ENCODE data around the gene HOXA13.

HOXA13 gene

DNA sequence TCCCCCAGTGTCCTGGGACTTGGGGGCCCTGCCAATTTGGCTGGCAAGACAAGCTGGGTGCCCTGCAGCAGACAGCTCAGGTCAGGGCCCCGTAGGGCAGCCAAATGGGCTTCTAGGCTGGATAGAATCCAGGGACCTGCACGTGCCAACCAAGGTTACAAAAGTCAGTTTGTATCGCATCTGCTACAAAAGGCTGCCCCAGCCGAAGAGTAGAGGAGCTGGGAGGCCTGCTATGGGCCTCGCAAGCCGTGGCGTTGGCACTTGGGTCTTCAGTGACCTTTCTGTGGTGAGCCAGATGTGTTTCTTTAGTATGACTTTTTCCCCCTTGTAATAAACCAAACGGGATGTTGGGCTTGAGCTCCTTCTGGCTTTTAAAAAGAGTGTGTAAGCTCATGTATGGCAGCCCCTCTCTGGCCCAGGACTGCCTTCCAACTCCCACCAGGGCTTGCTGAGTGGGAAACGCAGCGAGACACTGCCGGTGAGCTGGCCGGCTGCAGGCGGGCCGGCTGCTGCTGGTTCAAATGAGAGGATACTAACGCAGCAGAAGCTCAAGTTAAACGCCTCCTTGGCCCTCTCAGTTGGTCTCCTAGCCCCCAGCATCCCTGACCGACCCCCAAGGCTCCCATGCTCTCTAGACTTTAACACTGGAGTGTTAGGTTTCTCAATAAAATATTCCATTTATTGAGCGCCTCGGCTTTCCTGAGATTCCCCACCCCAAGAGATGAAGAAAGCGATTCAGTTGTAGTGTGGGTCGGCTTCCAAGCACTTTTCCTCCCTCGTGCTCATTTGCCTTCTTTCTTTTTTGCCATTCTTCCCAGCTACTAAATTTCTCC, 22.7 kb downstream of the HOXA13 start:
- H3F3A ChIP-seq (ENCODE audit: insufficient read depth, low read length), result no peaks in the 10 kb centered on the region
- H3K27ac ChIP-seq (ENCODE audit: low read depth, low read length, poor library complexity, severe bottlenecking), result no peak overlapping the region
- no peak for TF ChIP-seq EZH2 (IDR thresholded peaks at IDR 0.05; ENCODE audit: borderline replicate concordance, low read length)
- TF ChIP-seq, protein P1, sequence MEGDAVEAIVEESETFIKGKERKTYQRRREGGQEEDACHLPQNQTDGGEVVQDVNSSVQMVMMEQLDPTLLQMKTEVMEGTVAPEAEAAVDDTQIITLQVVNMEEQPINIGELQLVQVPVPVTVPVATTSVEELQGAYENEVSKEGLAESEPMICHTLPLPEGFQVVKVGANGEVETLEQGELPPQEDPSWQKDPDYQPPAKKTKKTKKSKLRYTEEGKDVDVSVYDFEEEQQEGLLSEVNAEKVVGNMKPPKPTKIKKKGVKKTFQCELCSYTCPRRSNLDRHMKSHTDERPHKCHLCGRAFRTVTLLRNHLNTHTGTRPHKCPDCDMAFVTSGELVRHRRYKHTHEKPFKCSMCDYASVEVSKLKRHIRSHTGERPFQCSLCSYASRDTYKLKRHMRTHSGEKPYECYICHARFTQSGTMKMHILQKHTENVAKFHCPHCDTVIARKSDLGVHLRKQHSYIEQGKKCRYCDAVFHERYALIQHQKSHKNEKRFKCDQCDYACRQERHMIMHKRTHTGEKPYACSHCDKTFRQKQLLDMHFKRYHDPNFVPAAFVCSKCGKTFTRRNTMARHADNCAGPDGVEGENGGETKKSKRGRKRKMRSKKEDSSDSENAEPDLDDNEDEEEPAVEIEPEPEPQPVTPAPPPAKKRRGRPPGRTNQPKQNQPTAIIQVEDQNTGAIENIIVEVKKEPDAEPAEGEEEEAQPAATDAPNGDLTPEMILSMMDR (IDR thresholded peaks at IDR 0.05; ENCODE audit: low read length), result no peak
- no peak overlapping the region for H3K4me3 ChIP-seq (ENCODE audit: low read depth, low read length, poor library complexity, severe bottlenecking)
- no peaks in the 10 kb centered on the region for H3K9me2 ChIP-seq (ENCODE audit: low read depth, low read length)
- no peaks in the 10 kb centered on the region for H3K36me3 ChIP-seq (ENCODE audit: insufficient read depth, low read length)
- no peaks in the 10 kb centered on the region for H3K79me2 ChIP-seq (ENCODE audit: insufficient read depth, low read length)
- H4K20me1 ChIP-seq (ENCODE audit: insufficient read depth, low read length), result no peaks in the 10 kb centered on the region
- peaks cover 16% of the 10 kb centered on the region for H3K4me1 ChIP-seq (ENCODE audit: insufficient read depth, low read length, severe bottlenecking)
- no peaks in the 10 kb centered on the region for H3K9me3 ChIP-seq (ENCODE audit: low read length)
- H3K9ac ChIP-seq (ENCODE audit: low read length), result no peak overlapping the region
- peaks cover 9% of the 10 kb centered on the region; the same call in 1 of the 2 replicates for H3K27me3 ChIP-seq (ENCODE audit: insufficient read depth, low read length)
- no peak overlapping the region for H2AFZ ChIP-seq (ENCODE audit: low read length)
- H3K4me2 ChIP-seq (ENCODE audit: low read length), result no peak overlapping the region

DNA sequence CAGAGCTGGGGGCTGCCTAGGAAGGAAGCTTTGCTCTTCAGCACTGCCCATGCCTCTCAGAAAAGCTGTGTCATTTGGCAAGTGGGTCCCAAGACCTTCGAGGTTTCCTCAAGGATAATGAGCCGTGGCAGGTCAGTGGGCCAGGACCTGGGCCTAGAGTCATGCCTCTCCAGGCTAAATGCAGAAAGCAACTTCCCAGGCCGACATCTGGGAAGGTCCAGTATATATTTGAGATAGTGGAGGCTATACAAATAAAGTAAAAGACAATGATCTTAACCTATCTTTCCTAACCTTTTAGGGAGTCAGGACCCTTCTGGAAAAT, 23.4 kb downstream of the HOXA13 start:
- no peaks in the 10 kb centered on the region for H4K20me1 ChIP-seq (ENCODE audit: insufficient read depth, low read length)
- H3K27ac ChIP-seq (ENCODE audit: low read depth, low read length, poor library complexity, severe bottlenecking), result no peak overlapping the region
- H3K9me2 ChIP-seq (ENCODE audit: low read depth, low read length), result no peaks in the 10 kb centered on the region
- no peaks in the 10 kb centered on the region for H3F3A ChIP-seq (ENCODE audit: insufficient read depth, low read length)
- H3K9me3 ChIP-seq (ENCODE audit: low read length), result no peaks in the 10 kb centered on the region
- H3K27me3 ChIP-seq (ENCODE audit: insufficient read depth, low read length), result peaks cover 9% of the 10 kb centered on the region; the same call in 1 of the 2 replicates
- no peak for TF ChIP-seq EZH2 (IDR thresholded peaks at IDR 0.05; ENCODE audit: borderline replicate concordance, low read length)
- TF ChIP-seq, protein P1 (IDR thresholded peaks at IDR 0.05; ENCODE audit: low read length), result no peak
- H3K36me3 ChIP-seq (ENCODE audit: insufficient read depth, low read length), result no peaks in the 10 kb centered on the region
- H3K4me3 ChIP-seq (ENCODE audit: low read depth, low read length, poor library complexity, severe bottlenecking), result no peak overlapping the region
- H2AFZ ChIP-seq (ENCODE audit: low read length), result no peak overlapping the region
- H3K79me2 ChIP-seq (ENCODE audit: insufficient read depth, low read length), result no peaks in the 10 kb centered on the region
- H3K4me2 ChIP-seq (ENCODE audit: low read length), result no peak overlapping the region
- no peak overlapping the region for H3K9ac ChIP-seq (ENCODE audit: low read length)
- H3K4me1 ChIP-seq (ENCODE audit: insufficient read depth, low read length, severe bottlenecking), result peaks cover 16% of the 10 kb centered on the region

DNA sequence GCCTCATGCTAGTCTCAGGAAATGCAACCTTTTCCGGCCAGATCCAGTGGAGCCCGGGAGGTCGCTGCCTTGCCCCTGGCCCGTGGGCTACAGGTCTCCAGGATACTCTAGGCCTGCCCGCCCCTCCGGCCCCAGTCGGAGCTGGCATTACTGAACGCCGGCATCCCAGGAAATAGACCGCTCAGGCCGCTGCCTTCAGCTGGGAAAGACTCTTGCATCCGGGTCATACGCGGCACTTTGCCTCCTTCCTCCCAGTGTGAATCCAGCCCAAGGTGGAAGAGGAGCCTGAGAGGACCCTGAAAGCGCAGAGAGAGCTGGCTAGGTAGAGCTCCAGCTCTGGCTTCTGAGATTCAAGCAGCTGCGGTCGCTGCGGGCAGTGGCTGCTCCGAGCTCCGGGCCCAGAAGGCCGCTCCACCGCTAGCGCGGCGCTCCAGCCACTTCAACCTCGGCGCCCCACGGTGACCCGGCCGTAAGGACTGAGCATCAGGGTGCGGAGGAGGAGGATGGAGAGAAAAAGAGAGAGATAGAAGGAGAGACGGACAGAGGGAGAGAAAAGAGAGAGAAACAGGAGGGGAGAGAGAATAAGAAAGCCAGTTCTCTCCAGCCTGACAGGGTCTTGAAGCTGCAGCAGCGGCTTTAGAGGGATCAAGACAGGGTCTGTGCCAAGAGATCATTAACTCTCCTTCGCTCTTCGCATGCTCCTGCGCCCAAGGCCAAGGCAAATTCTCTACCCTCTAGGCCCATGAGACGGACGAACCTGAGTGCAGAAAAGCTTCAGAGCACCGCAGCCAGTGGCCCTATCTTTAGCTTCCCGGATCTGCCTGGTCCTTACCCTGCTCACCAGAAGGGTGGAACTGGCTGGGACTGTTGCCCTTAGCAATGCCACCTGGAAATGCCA, 24.0 kb downstream of the HOXA13 start:
- Histone ChIP-seq H4K20me1 (ENCODE audit: insufficient read depth, low read length) (no peaks in the 10 kb centered on the region), H3F3A (ENCODE audit: insufficient read depth, low read length) (no peaks in the 10 kb centered on the region), H3K4me2 (ENCODE audit: low read length) (no peak overlapping the region), H3K36me3 (ENCODE audit: insufficient read depth, low read length) (no peaks in the 10 kb centered on the region), H3K27ac (ENCODE audit: low read depth, low read length, poor library complexity, severe bottlenecking) (no peak overlapping the region), H3K27me3 (ENCODE audit: insufficient read depth, low read length) (peaks cover 9% of the 10 kb centered on the region; the same call in 1 of the 2 replicates), H3K9me2 (ENCODE audit: low read depth, low read length) (no peaks in the 10 kb centered on the region), H2AFZ (ENCODE audit: low read length) (no peak overlapping the region), H3K4me3 (ENCODE audit: low read depth, low read length, poor library complexity, severe bottlenecking) (no peak overlapping the region), H3K9me3 (ENCODE audit: low read length) (no peaks in the 10 kb centered on the region), H3K4me1 (ENCODE audit: insufficient read depth, low read length, severe bottlenecking) (peaks cover 16% of the 10 kb centered on the region), H3K9ac (ENCODE audit: low read length) (no peak overlapping the region), H3K79me2 (ENCODE audit: insufficient read depth, low read length) (no peaks in the 10 kb centered on the region)
- no peak for TF ChIP-seq EZH2 (IDR thresholded peaks at IDR 0.05; ENCODE audit: borderline replicate concordance, low read length)
- TF ChIP-seq, protein P1 (IDR thresholded peaks at IDR 0.05; ENCODE audit: low read length), result no peak

Data from OCI-LY1 (cell line).